HG03571 (cell line): ENCODE results near the gene PPEF1.
A peak's percentile ranks its signal among the peaks of the same experiment; 100 is the strongest.
"Not testable (repeated sequence)": the region's sequence is repeated elsewhere in the genome, so short reads cannot be mapped to it uniquely, and the experiment has no call there.

Experiments
- ATAC-seq: cut with Tn5 transposase; IDR thresholded peaks from one replicate; pipeline ENCODE4 v1.9.1; 2021; ENCODE audit not compliant: unreplicated experiment

PPEF1 gene

GRCh38 chrX:18792828-18793227 lies 85.4 kb downstream of the PPEF1 start:
- no peak for ATAC-seq

GRCh38 chrX:18793601-18794089 lies 86.2 kb downstream of the PPEF1 start:
- ATAC-seq = no peak

- ATAC-seq = no peak
Measured at GRCh38 chrX:18797141-18797540, 89.7 kb downstream of the PPEF1 start.

GRCh38 chrX:18799911-18800310 lies 92.5 kb downstream of the PPEF1 start:
- no peak for ATAC-seq

GRCh38 chrX:18809641-18810040 lies 102.2 kb downstream of the PPEF1 start:
- no peak for ATAC-seq

GRCh38 chrX:18810416-18810815 lies 103.0 kb downstream of the PPEF1 start:
- ATAC-seq = no peak

- ATAC-seq = no peak
Measured at GRCh38 chrX:18825375-18825774, 117.9 kb downstream of the PPEF1 start.

- no peak for ATAC-seq
Measured at GRCh38 chrX:18828832-18829404, 121.5 kb downstream of the PPEF1 start.

GRCh38 chrX:18833071-18833731 lies 125.8 kb downstream of the PPEF1 start:
- no peak for ATAC-seq

GRCh38 chrX:18847901-18848300 lies 140.5 kb downstream of the PPEF1 start:
- ATAC-seq = not testable (repeated sequence)

GRCh38 chrX:18855919-18856644 lies 148.6 kb downstream of the PPEF1 start:
- peak; percentile 93 for ATAC-seq

- no peak for ATAC-seq
Measured at GRCh38 chrX:18856645-18856997, 149.2 kb downstream of the PPEF1 start.

GRCh38 chrX:18861511-18861910 lies 154.1 kb downstream of the PPEF1 start:
- ATAC-seq = no peak

- no peak for ATAC-seq
Measured at GRCh38 chrX:18864390-18864920, 157.0 kb downstream of the PPEF1 start.

GRCh38 chrX:18871161-18871890 lies 163.9 kb downstream of the PPEF1 start:
- no peak for ATAC-seq

- ATAC-seq = no peak
Measured at GRCh38 chrX:18871970-18872369, 164.5 kb downstream of the PPEF1 start.

- no peak for ATAC-seq
Measured at GRCh38 chrX:18872621-18873020, 165.2 kb downstream of the PPEF1 start.

GRCh38 chrX:18873189-18873791 lies 165.8 kb downstream of the PPEF1 start:
- ATAC-seq = no peak

- ATAC-seq = no peak
Measured at GRCh38 chrX:18873836-18874235, 166.4 kb downstream of the PPEF1 start.

GRCh38 chrX:18874560-18875255 lies 167.3 kb downstream of the PPEF1 start:
- no peak for ATAC-seq
